Neural cell (in vitro differentiated cells): ENCODE measurements around the gene SLC30A7. TPM values are rescaled to one million over a fixed set of nuclear protein-coding genes. Genes with fewer than 3 reads are reported as not detected.

Experiments
- H2AFZ ChIP-seq: fragments of 200-600, 300-800 bp; sonication (generic), shearing (Covaris generic); 2 replicates; pipeline ENCODE4 v1.6.0; 2014; ENCODE audit warnings: low read depth, mild to moderate bottlenecking, antibody characterized with exemption, low read length, moderate library complexity
- H3F3A ChIP-seq: fragments of 200-600 bp; shearing (Covaris generic); 2 replicates; pipeline ENCODE4 v1.6.1; 2016; ENCODE audit warnings: mild to moderate bottlenecking, moderate library complexity, mixed read lengths, antibody characterized with exemption, low read length; ENCODE audit not compliant: insufficient read depth, poor library complexity, severe bottlenecking
- H3K27ac ChIP-seq: fragments of 200-600, 300-800 bp; sonication (generic), shearing (Covaris generic); 2 replicates; pipeline ENCODE4 v1.5.1; 2014; ENCODE audit warnings: mild to moderate bottlenecking, low read length, moderate library complexity
- H3K27me3 ChIP-seq: fragments of 300-800, 200-600 bp; sonication (generic), shearing (Covaris generic); 2 replicates; pipeline ENCODE4 v1.6.0; 2014; ENCODE audit warnings: mild to moderate bottlenecking, low read depth, low read length, moderate library complexity; ENCODE audit not compliant: insufficient read depth
- H3K36me3 ChIP-seq: fragments of 300-800, 200-600 bp; sonication (generic), shearing (Covaris generic); 2 replicates; pipeline ENCODE4 v1.5.1; 2014; ENCODE audit warnings: mild to moderate bottlenecking, antibody characterized with exemption, low read length, moderate library complexity; ENCODE audit not compliant: insufficient read depth
- H3K4me2 ChIP-seq: fragments of 300-800, 200-600 bp; sonication (generic), shearing (Covaris generic); 2 replicates; pipeline ENCODE4 v1.6.0; 2014; ENCODE audit warnings: mild to moderate bottlenecking, low read length
- H3K4me3 ChIP-seq: fragments of 300-800, 200-600 bp; sonication (generic), shearing (Covaris generic); 2 replicates; pipeline ENCODE4 v1.5.1; 2014; ENCODE audit warnings: mild to moderate bottlenecking, low read length, moderate library complexity
- H3K79me2 ChIP-seq: fragments of 200-600 bp; shearing (Covaris generic); replicated peaks from 2 replicates; pipeline ENCODE4 v1.6.0; 2014; ENCODE audit warnings: mild to moderate bottlenecking, low read length, moderate library complexity; ENCODE audit not compliant: insufficient read depth
- H3K9ac ChIP-seq: fragments of 300-800, 200-600 bp; sonication (generic), shearing (Covaris generic); 2 replicates; pipeline ENCODE4 v1.6.1; 2016; ENCODE audit warnings: mild to moderate bottlenecking, low read length, mixed read lengths
- H3K9me2 ChIP-seq: fragments of 200-600 bp; shearing (Covaris generic); 2 replicates; pipeline ENCODE4 v1.6.1; 2016; ENCODE audit warnings: mild to moderate bottlenecking, low read length, mixed read lengths; ENCODE audit not compliant: insufficient read depth
- H3K9me3 ChIP-seq: fragments of 200-600, 300-800 bp; sonication (generic), shearing (Covaris generic); 2 replicates; pipeline ENCODE4 v1.6.1; 2016; ENCODE audit warnings: mild to moderate bottlenecking, mixed run types, low read length, moderate library complexity, mixed read lengths
- H4K20me1 ChIP-seq: fragments of 200-600 bp; shearing (Covaris generic); 2 replicates; pipeline ENCODE4 v1.6.1; 2016; ENCODE audit warnings: mild to moderate bottlenecking, mixed run types; ENCODE audit not compliant: insufficient read depth
- CTCF ChIP-seq: fragments of 450-650 bp; IDR thresholded peaks from 2 replicates; pipeline ENCODE4 v1.5.1; 2014; ENCODE audit warnings: antibody characterized with exemption, mild to moderate bottlenecking, moderate library complexity; ENCODE audit not compliant: poor library complexity, severe bottlenecking
- EP300 ChIP-seq: fragments of 450-650 bp; conservative IDR thresholded peaks from 2 replicates; pipeline ENCODE4 v1.6.1; 2014; ENCODE audit warnings: antibody characterized with exemption, mild to moderate bottlenecking, moderate library complexity; ENCODE audit not compliant: poor library complexity, severe bottlenecking
- EZH2 ChIP-seq: fragments of 200-600, 300-800 bp; shearing (Covaris generic), sonication (generic); IDR thresholded peaks from 2 replicates; pipeline ENCODE4 v1.6.1; 2014; ENCODE audit warnings: antibody characterized with exemption, low read length, borderline replicate concordance, mild to moderate bottlenecking; ENCODE audit not compliant: insufficient read depth, poor library complexity, severe bottlenecking
- MXI1 ChIP-seq: fragments of 450-650 bp; conservative IDR thresholded peaks from 2 replicates; pipeline ENCODE4 v1.6.1; 2014; ENCODE audit warnings: antibody characterized with exemption, mild to moderate bottlenecking; ENCODE audit not compliant: poor library complexity, severe bottlenecking
- POLR2AphosphoS5 ChIP-seq: IDR thresholded peaks from 2 replicates; pipeline ENCODE4 v1.6.1; 2012
- RAD21 ChIP-seq: fragments of 450-650 bp; conservative IDR thresholded peaks from 2 replicates; pipeline ENCODE4 v1.6.1; 2014; ENCODE audit warnings: antibody characterized with exemption, mild to moderate bottlenecking, moderate library complexity
- SMC3 ChIP-seq: fragments of 450-650 bp; conservative IDR thresholded peaks from 2 replicates; pipeline ENCODE4 v1.6.1; 2014; ENCODE audit warnings: antibody characterized with exemption, mild to moderate bottlenecking, moderate library complexity; ENCODE audit not compliant: poor library complexity
- TAF1 ChIP-seq: IDR thresholded peaks from 2 replicates; pipeline ENCODE4 v1.6.1; 2012; ENCODE audit warnings: low read depth
- polyA plus RNA-seq: library from polyadenylated mRNA; depleted of rRNA; stranded (reverse); fragments of >200 nt; gene quantifications from 2 replicates; pipeline ENCODE4 v1.2.3, GENCODE V29; 2014
- TF ChIP-seq, protein P1 (sequence below): IDR thresholded peaks from 2 replicates; pipeline ENCODE4 v1.6.1; 2012; ENCODE audit warnings: borderline replicate concordance

Gene SLC30A7
- polyA plus RNA-seq, 1 donor from 2014 or later = 19.8 TPM

GRCh38 chr1:100953960-100954730, 58.3 kb downstream of the SLC30A7 start:
- no peaks in the 10 kb centered on the region for H3K9me3 ChIP-seq
- no peaks in the 10 kb centered on the region for H3K36me3 ChIP-seq
- H3K9ac ChIP-seq = no peak overlapping the region

GRCh38 chr1:100955322-100955721, 59.4 kb downstream of the SLC30A7 start:
- Histone ChIP-seq H3K79me2 (no peaks in the 10 kb centered on the region), H3F3A (no peaks in the 10 kb centered on the region), H3K27ac (no peak overlapping the region), H3K36me3 (no peaks in the 10 kb centered on the region), H3K9me3 (no peaks in the 10 kb centered on the region), H3K4me3 (no peak overlapping the region), H4K20me1 (no peaks in the 10 kb centered on the region), H3K4me2 (no peak overlapping the region), H3K27me3 (no peaks in the 10 kb centered on the region), H2AFZ (no peak overlapping the region), H3K9me2 (no peaks in the 10 kb centered on the region), H3K9ac (no peak overlapping the region)
- TF ChIP-seq TAF1 (no peak), EZH2 (no peak), POLR2AphosphoS5 (no peak), SMC3 (no peak), RAD21 (no peak), CTCF (no peak), EP300 (no peak)
- TF ChIP-seq, protein P1, sequence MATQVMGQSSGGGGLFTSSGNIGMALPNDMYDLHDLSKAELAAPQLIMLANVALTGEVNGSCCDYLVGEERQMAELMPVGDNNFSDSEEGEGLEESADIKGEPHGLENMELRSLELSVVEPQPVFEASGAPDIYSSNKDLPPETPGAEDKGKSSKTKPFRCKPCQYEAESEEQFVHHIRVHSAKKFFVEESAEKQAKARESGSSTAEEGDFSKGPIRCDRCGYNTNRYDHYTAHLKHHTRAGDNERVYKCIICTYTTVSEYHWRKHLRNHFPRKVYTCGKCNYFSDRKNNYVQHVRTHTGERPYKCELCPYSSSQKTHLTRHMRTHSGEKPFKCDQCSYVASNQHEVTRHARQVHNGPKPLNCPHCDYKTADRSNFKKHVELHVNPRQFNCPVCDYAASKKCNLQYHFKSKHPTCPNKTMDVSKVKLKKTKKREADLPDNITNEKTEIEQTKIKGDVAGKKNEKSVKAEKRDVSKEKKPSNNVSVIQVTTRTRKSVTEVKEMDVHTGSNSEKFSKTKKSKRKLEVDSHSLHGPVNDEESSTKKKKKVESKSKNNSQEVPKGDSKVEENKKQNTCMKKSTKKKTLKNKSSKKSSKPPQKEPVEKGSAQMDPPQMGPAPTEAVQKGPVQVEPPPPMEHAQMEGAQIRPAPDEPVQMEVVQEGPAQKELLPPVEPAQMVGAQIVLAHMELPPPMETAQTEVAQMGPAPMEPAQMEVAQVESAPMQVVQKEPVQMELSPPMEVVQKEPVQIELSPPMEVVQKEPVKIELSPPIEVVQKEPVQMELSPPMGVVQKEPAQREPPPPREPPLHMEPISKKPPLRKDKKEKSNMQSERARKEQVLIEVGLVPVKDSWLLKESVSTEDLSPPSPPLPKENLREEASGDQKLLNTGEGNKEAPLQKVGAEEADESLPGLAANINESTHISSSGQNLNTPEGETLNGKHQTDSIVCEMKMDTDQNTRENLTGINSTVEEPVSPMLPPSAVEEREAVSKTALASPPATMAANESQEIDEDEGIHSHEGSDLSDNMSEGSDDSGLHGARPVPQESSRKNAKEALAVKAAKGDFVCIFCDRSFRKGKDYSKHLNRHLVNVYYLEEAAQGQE = no peak

More at GRCh38 chr1:100953960-100954730, 58.3 kb downstream of the SLC30A7 start:
- Histone ChIP-seq H4K20me1 (no peaks in the 10 kb centered on the region), H3K27ac (peak overlapping the region; percentile 34), H3K79me2 (no peaks in the 10 kb centered on the region), H3K4me2 (no peak overlapping the region), H3F3A (no peaks in the 10 kb centered on the region), H3K27me3 (no peaks in the 10 kb centered on the region), H3K9me2 (no peaks in the 10 kb centered on the region), H2AFZ (no peak overlapping the region), H3K4me3 (peak overlapping the region; percentile 4)
- TF ChIP-seq EP300 = peak; percentile 97
- TF ChIP-seq SMC3 = no peak
- no peak for TF ChIP-seq EZH2
- TF ChIP-seq RAD21 = no peak
- no peak for TF ChIP-seq MXI1
- TF ChIP-seq, protein P1 = peak; percentile 48
- TF ChIP-seq POLR2AphosphoS5 = peak; percentile 91
- TF ChIP-seq CTCF = no peak
- TF ChIP-seq TAF1 = no peak
